Gastroesophageal sphincter (tissue), 3 donors: ENCODE results near the gene TRABD2B.

Experiments
- EP300 ChIP-seq: sonication (generic); formaldehyde crosslinking; IDR thresholded peaks from one replicate; pipeline ENCODE4 v1.6.1; 2017; ENCODE audit warnings: antibody characterized with exemption, mild to moderate bottlenecking
- POLR2A ChIP-seq, 2 donors: fragments of 450-650 bp; IDR thresholded peaks; one replicate each; pipeline ENCODE4 v1.6.1; 2017; ENCODE audit warnings: antibody characterized with exemption in 2 of 2, mild to moderate bottlenecking in 2 of 2, moderate library complexity in 1 of 2
- POLR2AphosphoS5 ChIP-seq: sonication (generic); formaldehyde crosslinking; IDR thresholded peaks from one replicate; pipeline ENCODE4 v1.6.1; 2017; ENCODE audit warnings: antibody characterized with exemption
- TF ChIP-seq, protein P1 (sequence below), 4 experiments: fragments of 200-600 bp in 2 of 4; fragments of 450-650 bp in 2 of 4; sonication (generic) in 1 of 4; IDR thresholded peaks; one replicate each; pipeline ENCODE4 v1.5.1; 2017 to 2019; ENCODE audit warnings: antibody characterized with exemption in 4 of 4, mild to moderate bottlenecking in 2 of 4, moderate library complexity in 2 of 4

GRCh38 chr1:47761201-47761930, 235.8 kb downstream of the TRABD2B start:
- TF ChIP-seq, protein P1, sequence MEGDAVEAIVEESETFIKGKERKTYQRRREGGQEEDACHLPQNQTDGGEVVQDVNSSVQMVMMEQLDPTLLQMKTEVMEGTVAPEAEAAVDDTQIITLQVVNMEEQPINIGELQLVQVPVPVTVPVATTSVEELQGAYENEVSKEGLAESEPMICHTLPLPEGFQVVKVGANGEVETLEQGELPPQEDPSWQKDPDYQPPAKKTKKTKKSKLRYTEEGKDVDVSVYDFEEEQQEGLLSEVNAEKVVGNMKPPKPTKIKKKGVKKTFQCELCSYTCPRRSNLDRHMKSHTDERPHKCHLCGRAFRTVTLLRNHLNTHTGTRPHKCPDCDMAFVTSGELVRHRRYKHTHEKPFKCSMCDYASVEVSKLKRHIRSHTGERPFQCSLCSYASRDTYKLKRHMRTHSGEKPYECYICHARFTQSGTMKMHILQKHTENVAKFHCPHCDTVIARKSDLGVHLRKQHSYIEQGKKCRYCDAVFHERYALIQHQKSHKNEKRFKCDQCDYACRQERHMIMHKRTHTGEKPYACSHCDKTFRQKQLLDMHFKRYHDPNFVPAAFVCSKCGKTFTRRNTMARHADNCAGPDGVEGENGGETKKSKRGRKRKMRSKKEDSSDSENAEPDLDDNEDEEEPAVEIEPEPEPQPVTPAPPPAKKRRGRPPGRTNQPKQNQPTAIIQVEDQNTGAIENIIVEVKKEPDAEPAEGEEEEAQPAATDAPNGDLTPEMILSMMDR (IDR thresholded peaks at IDR 0.05): no peak
- TF ChIP-seq POLR2A (IDR thresholded peaks at IDR 0.05) (no peak), POLR2AphosphoS5 (no peak), EP300 (no peak)
